ENCODE data around the gene NEU4. TPM values are rescaled to one million over a fixed set of nuclear protein-coding genes. Genes with fewer than 3 reads are reported as not detected.

Gene NEU4
- total RNA-seq, 1 experiment from 2014 or later = 0.70 TPM

DNA sequence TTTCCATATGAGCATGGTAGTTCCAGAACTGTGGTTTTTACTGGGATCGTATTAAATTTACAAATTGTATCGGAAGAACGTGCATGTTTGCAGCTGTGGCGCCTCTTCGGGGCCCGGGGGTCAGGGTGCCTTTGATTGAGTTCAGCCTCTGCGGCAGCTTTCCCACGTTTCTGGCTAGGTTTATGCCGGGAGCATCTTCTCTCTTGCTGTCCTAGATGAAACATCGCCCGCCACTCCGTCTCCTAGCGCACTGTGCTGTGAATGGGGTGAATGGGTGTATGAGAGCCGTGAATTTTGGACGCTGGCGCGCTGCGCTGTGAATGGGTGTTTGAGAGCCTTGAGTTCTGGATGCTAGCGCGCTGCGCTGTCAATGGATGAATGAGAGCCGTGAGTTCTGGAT, 37.4 kb downstream of the NEU4 start:
- Histone ChIP-seq H2BK20ac (ENCODE audit: low read depth, low read length, poor library complexity, severe bottlenecking) (no peak overlapping the region), H3K23me2 (ENCODE audit: insufficient read length, low read depth, low read length, poor library complexity, severe bottlenecking) (no peaks in the 10 kb centered on the region), H4K8ac (replicated peaks; ENCODE audit: insufficient read length, low read depth, low read length) (no peak overlapping the region), H3T11ph (ENCODE audit: low read length) (no peak overlapping the region), H3K9ac (ENCODE audit: extremely low read depth, insufficient read length, low read length) (no peak overlapping the region), H4K5ac (ENCODE audit: insufficient read length, low read depth, low read length) (no peak overlapping the region), H3K56ac (ENCODE audit: insufficient read length, low read depth, low read length) (no peak overlapping the region), H3K27ac (ENCODE audit: insufficient read length, low read depth, low read length) (no peak overlapping the region), H3K79me1 (ENCODE audit: insufficient read depth, low read depth, low read length, poor library complexity, severe bottlenecking) (no peaks in the 10 kb centered on the region), H2BK12ac (ENCODE audit: insufficient read length, low read depth, low read length) (no peak overlapping the region), H3K14ac (ENCODE audit: insufficient read depth, low read length) (no peak overlapping the region; the same call in 1 of the 2 replicates), H3K4ac (ENCODE audit: low read depth, low read length) (no peak overlapping the region), H3K4me2 (ENCODE audit: insufficient read depth, insufficient read length, low read length) (no peak overlapping the region), H3K79me2 (ENCODE audit: insufficient read depth, low read length) (no peaks in the 10 kb centered on the region), H2BK5ac (ENCODE audit: insufficient read length, low read length) (no peak overlapping the region), H3K27me3 (ENCODE audit: insufficient read depth, low read length) (peaks cover 2% of the 10 kb centered on the region; the same call in 1 of the 2 replicates), H3K9me3 (ENCODE audit: control insufficient read depth, low read depth, low read length) (no peaks in the 10 kb centered on the region), H2BK120ac (ENCODE audit: low read depth, low read length, poor library complexity, severe bottlenecking) (no peak overlapping the region), H2BK15ac (ENCODE audit: low read depth, low read length) (no peak overlapping the region), H2AFZ (ENCODE audit: low read length) (no peak overlapping the region), H3K4me1 (ENCODE audit: insufficient read depth, low read length) (no peaks in the 10 kb centered on the region; the same call in 1 of the 2 replicates), H3K18ac (ENCODE audit: insufficient read length, low read depth, low read length) (no peak overlapping the region), H4K91ac (ENCODE audit: insufficient read length, low read depth, low read length) (no peak overlapping the region), H3K23ac (ENCODE audit: insufficient read length, low read depth, low read length) (no peak overlapping the region), H4K20me1 (ENCODE audit: control insufficient read depth, insufficient read depth, insufficient read length) (no peaks in the 10 kb centered on the region), H2AK5ac (ENCODE audit: insufficient read length, low read length) (no peak overlapping the region)
- TF ChIP-seq, protein P1, sequence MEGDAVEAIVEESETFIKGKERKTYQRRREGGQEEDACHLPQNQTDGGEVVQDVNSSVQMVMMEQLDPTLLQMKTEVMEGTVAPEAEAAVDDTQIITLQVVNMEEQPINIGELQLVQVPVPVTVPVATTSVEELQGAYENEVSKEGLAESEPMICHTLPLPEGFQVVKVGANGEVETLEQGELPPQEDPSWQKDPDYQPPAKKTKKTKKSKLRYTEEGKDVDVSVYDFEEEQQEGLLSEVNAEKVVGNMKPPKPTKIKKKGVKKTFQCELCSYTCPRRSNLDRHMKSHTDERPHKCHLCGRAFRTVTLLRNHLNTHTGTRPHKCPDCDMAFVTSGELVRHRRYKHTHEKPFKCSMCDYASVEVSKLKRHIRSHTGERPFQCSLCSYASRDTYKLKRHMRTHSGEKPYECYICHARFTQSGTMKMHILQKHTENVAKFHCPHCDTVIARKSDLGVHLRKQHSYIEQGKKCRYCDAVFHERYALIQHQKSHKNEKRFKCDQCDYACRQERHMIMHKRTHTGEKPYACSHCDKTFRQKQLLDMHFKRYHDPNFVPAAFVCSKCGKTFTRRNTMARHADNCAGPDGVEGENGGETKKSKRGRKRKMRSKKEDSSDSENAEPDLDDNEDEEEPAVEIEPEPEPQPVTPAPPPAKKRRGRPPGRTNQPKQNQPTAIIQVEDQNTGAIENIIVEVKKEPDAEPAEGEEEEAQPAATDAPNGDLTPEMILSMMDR (conservative IDR thresholded peaks at IDR 0.05) = no peak
- Mint-ChIP-seq H3K4me3 (no peak overlapping the region), H3K36me3 (ENCODE audit: insufficient read depth in 1 of 3, low read depth in 3 of 3) (peaks cover 0 to 1% (median 0%) of the 10 kb centered on the region in 3 experiments; a peak in 1 of 7 replicates), H3K27me3 (ENCODE audit: low read depth) (peaks cover 46% of the 10 kb centered on the region), H3K27ac (no peak overlapping the region), H3K9me3 (peaks cover 0 to 4% of the 10 kb centered on the region in 2 experiments; a peak in 1 of 5 replicates), H3K4me1 (peaks cover 7 to 23% of the 10 kb centered on the region in 2 experiments)
- no CpG with 5 or more reads among the region's 22 CpGs for WGBS (ENCODE audit: extremely low coverage, insufficient read length, low lambda C conversion rate)
- DNase-seq = peak; percentile 18
